ENCODE data around the gene SLC47A1.
"Not testable (repeated sequence)": the region's sequence is repeated elsewhere in the genome, so short reads cannot be mapped to it uniquely, and the experiment has no call there.

SLC47A1 gene

GRCh38 chr17:19570544-19571062, 36.9 kb downstream of the SLC47A1 start:
- H3K4me3 ChIP-seq (ENCODE audit: control insufficient read depth, low read depth, low read length): no peak overlapping the region
- DNase-seq (ENCODE audit: low read depth): no peak
- TF ChIP-seq, protein P1, sequence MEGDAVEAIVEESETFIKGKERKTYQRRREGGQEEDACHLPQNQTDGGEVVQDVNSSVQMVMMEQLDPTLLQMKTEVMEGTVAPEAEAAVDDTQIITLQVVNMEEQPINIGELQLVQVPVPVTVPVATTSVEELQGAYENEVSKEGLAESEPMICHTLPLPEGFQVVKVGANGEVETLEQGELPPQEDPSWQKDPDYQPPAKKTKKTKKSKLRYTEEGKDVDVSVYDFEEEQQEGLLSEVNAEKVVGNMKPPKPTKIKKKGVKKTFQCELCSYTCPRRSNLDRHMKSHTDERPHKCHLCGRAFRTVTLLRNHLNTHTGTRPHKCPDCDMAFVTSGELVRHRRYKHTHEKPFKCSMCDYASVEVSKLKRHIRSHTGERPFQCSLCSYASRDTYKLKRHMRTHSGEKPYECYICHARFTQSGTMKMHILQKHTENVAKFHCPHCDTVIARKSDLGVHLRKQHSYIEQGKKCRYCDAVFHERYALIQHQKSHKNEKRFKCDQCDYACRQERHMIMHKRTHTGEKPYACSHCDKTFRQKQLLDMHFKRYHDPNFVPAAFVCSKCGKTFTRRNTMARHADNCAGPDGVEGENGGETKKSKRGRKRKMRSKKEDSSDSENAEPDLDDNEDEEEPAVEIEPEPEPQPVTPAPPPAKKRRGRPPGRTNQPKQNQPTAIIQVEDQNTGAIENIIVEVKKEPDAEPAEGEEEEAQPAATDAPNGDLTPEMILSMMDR (conservative IDR thresholded peaks at IDR 0.05; ENCODE audit: control insufficient read depth, insufficient read depth, low read depth, low read length): no peak

GRCh38 chr17:19573075-19573474, 39.4 kb downstream of the SLC47A1 start:
- no peak overlapping the region for H3K4me3 ChIP-seq (ENCODE audit: control insufficient read depth, low read depth, low read length)
- DNase-seq (ENCODE audit: low read depth): peak; percentile 59
- TF ChIP-seq, protein P1 (conservative IDR thresholded peaks at IDR 0.05; ENCODE audit: control insufficient read depth, insufficient read depth, low read depth, low read length): no peak

GRCh38 chr17:19574956-19575355, 41.3 kb downstream of the SLC47A1 start:
- TF ChIP-seq, protein P1 (conservative IDR thresholded peaks at IDR 0.05; ENCODE audit: control insufficient read depth, insufficient read depth, low read depth, low read length): no peak
- no peak overlapping the region for H3K4me3 ChIP-seq (ENCODE audit: control insufficient read depth, low read depth, low read length)
- DNase-seq (ENCODE audit: low read depth): no peak

DNA sequence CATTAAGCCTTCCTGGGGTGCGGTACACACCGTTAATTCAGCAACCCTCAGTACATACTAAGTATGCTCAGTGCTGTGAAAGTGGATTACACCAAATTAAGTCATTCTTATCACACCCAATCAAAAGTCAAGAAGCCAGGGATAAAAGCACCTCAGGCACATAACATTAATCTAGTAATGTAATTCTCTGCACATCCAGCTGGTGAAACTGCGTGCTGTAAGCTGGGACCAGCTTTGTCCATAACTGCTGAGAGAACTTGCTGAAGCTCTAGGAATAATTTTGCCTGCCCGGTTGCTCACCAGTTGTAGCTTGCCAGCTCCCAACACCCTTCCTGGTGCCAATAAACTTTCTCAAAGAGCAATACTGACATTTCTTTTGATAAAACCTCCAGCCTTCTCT, 44.9 kb downstream of the SLC47A1 start:
- no peak for DNase-seq (ENCODE audit: low read depth)
- TF ChIP-seq, protein P1 (conservative IDR thresholded peaks at IDR 0.05; ENCODE audit: control insufficient read depth, insufficient read depth, low read depth, low read length): no peak
- H3K4me3 ChIP-seq (ENCODE audit: control insufficient read depth, low read depth, low read length): no peak overlapping the region

- DNase-seq (ENCODE audit: low read depth): no peak
- H3K4me3 ChIP-seq (ENCODE audit: control insufficient read depth, low read depth, low read length): no peak overlapping the region
- TF ChIP-seq, protein P1 (conservative IDR thresholded peaks at IDR 0.05; ENCODE audit: control insufficient read depth, insufficient read depth, low read depth, low read length): no peak
These were observed 45.6 kb downstream of the SLC47A1 start for GRCh38 chr17:19579192-19579761.

GRCh38 chr17:19579867-19580565, 46.4 kb downstream of the SLC47A1 start:
- DNase-seq (ENCODE audit: low read depth): peak; percentile 12
- peak overlapping the region; percentile 21 for H3K4me3 ChIP-seq (ENCODE audit: control insufficient read depth, low read depth, low read length)
- TF ChIP-seq, protein P1 (conservative IDR thresholded peaks at IDR 0.05; ENCODE audit: control insufficient read depth, insufficient read depth, low read depth, low read length): no peak

GRCh38 chr17:19580566-19580920, 46.9 kb downstream of the SLC47A1 start:
- not testable (repeated sequence) for DNase-seq (ENCODE audit: low read depth); H3K4me3 ChIP-seq (ENCODE audit: control insufficient read depth, low read depth, low read length)

DNA sequence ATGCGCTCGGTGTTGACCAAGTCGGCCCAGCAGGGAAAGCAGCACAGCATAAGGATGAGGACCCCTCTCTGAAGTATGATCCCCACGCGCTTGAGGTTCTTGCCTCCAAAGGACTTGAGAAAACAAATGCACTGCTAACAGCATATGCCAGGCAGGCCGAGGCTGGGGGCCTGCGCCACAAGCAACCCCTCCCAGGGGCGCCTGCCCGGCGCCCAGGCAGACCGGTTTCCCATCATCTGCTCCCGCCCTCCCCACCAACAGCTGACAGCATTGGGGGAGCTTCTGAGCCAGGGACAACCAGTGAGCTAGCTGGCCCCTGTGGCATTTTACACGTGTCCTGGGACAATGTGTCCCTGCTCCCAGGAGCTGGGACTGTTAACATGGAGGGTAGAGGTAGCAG, 48.5 kb downstream of the SLC47A1 start:
- DNase-seq (ENCODE audit: low read depth); H3K4me3 ChIP-seq (ENCODE audit: control insufficient read depth, low read depth, low read length): not testable (repeated sequence)

All from fibroblast of mammary gland (primary cell).